Measurements from ENCODE around the gene SRP14.
"Not testable (repeated sequence)": the region's sequence is repeated elsewhere in the genome, so short reads cannot be mapped to it uniquely, and the experiment has no call there.

SRP14 gene

GRCh38 chr15:40038638-40039543, at the start of gene SRP14:
TSS of gene SRP14 (minus strand) at chr15:40039181. CDS start at chr15:40039116, 65 bp downstream.
- peak; percentile 96 for DNase-seq

DNA sequence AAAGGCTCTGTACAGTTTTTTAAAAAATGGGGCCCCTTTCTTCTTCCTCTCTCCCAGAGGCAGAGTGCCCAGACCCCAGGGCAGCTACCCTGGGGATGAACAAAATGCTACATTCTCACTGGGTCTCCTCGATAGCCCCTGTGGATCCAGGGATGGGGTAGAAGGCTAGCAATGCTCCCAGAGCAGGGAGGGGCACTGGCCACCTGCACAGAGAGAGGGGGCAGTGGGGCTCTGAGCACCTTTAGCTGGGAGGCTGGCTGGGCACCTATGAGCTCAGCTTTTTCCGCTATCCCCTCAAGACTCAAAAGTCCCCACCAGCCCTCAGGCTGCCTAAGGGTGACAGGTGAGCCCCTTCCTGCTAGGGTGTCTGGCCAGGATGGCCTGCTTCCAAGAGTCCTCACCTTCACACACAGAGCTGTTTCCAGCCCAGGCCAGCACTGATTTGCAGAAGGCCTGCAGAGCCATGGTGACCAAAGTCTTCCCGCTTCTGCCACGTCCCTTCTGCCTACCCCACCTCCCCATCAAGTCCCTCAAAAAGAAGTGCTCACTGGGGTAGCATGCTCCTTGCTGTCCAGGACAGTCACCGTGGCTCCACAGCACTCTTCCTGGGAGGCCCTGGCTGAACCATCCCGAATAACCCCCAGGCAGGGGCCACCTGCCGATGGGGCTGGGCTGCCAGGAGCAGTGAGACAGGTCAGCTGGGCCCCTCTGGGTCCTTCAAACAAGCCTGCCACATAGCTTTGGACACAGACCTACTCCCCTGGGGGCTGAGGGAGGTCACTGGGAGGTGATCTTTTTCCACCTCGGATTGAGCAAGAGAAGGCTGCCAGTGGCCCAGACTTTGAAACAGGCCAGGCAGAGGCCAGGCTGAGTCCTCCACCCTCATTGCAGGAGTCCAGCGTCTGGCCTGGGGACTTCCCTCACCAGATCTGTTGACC, 49.3 kb upstream of the SRP14 start:
- DNase-seq = no peak

DNA sequence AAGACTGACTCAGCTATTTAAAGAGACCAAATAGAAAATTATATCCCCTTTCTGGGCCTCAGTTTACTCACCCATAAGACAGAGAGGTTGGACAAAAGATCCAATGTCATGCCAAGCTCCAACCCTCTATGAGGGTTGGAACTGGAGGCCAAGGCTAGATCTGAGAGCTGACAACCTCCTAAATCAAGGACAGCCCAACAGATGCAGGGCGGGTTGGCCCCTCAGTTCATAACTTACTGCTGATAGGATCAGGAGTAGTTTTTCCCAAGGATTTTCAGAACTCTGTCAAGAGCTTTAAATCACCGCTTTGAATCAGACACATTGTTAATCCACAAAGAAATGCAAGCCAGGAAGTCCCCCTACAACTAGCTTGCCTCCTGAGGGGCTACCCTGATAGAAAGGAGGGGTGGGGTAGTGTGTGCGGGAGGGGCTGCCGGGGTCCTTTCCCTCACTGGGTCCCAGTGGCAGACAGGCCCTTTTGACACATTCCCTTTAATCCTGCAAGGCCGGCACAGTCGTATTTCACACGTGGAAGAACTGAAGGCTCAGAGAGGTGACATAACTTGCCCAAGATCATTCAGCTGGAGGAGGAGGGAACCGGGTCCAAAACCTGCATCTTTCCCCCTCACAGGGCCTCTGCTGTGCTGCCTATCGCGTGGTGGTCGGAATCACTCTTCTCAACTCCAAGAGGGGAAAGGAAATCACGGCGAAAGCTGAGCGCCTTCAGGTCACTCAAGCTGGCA, 48.3 kb upstream of the SRP14 start:
- DNase-seq = no peak

DNA sequence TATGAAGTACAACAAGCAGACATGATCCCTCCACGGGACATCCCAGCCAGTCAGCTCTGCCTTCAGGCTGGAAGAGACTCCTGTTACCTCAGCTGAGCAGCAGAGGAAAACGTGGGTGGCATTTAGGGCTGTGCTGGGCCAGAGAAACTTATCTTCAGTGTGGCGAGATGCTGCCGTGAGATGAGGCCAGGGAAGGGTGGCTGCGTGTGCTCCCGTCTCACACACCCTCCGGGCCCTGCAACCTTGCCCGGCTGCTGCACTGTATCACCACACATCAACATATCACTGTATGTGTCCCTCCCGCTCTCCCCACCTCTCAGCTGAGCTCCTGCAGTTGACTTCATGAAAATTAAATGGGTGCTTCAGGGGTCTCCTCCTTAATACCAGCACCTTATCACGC, 46.3 kb upstream of the SRP14 start:
- DNase-seq = peak; percentile 86

DNA sequence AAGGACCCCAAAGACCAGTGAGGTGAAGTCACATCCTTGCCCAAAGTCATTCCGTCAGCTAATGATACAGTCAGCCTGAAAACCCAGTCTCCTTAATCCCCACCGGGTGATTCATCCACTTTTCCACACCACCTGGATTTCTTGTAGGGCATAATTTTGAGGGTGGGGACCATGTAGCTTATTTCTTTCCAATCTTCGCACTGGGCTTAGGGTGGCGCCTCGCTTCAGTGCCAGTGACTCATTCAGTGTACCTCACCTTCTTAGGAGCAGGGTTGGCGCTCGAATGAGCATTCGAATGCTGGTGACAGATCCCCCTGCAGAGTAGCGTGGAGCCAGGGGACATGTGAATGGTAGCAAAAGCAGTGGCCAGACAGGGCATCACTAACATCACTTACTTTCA, 45.7 kb upstream of the SRP14 start:
- DNase-seq = no peak

DNA sequence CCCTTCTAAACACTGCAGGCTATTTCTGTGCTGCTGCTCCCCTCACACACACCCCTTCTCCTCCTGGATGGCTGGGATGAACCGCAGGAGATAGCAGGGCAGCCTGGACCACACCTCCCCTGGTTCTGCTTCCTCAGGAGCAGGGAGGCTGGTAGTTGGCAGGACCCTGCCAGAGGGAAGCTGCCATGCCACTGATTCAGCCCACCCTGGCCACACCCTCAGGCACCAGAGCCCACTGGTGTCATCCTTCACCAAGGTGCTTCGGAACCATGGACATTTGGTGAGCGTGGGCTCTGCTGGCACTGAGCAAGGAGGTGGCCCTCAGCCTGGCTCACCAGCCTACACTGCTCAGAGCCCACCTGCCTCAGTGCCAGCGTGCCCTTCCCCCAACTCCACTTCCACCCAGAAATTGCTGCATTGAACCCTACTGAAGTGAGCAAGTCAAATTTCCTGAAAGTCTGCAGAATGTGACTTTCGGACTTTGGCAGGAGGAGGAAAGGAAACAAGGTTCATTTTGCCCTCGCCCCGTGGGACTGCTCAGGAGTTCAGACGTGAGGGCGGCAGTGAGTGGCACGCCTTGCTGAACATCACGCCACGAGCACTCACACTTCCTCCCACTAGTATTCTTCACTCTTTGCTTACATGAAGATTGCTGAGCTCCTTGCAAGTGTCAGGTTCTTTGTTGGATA, 43.4 kb upstream of the SRP14 start:
- no peak for DNase-seq

DNA sequence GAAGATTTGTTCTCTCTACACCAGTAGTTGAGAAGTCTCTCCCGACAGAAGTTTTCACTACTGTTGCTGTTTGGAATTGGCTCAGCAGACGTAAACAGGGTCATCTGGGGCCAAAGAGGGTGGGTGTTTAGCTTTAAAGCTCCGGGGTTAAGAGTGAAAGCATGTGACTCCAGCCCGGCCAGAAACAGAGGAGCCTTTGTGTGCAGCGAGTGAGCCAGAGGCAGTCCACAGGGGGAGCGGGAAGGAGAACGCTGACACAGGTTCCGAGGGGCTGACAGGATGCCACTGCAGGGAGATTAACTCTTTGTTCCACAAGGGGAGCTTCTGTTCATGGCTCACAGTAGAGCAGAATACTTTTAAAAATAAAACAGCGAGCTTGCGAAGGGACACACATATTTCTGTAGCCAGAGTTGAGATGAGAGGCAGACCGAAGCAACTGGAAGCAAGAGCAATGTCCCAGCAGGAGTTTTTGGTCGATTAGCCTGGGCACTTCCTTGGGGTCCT, 42.8 kb upstream of the SRP14 start:
- peak; percentile 59 for DNase-seq

DNA sequence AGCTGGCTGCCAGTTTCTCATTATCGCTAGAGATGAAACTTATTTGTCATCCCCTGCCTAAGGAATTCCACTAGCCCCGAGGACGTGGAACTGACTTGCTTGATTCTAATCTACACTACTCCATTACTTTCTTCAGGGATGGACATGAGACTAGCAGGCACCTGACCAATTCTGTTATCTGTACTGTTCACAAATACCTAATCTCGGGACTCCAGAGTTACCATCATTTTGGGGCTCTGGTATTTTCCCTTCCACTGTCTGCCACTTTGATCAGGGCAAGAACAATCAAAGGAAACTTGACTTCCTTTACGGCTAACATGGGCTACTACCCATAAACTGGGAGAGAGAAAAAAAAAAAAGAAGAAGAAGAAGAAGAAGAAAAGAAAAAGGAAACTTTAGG, 41.9 kb upstream of the SRP14 start:
- DNase-seq = peak; percentile 66

DNA sequence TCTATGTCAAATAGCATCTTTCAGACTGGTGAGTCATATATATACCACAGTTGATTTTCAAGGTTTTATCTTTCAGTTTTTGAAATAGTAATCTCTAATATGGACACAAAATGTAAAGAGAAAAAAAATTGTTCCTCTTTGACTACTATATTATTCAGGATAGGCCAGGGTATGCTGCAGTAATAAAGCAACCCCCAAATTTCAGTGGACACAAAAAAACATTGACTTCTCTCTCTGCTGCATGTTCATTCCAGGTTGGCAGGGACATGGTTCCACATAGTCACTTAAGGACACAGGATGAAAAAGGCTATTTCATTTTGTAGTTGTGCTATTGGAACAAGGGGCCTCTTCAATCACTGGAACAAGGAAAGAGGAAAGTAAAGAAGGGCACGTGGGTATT, 41.1 kb upstream of the SRP14 start:
- no peak for DNase-seq

DNA sequence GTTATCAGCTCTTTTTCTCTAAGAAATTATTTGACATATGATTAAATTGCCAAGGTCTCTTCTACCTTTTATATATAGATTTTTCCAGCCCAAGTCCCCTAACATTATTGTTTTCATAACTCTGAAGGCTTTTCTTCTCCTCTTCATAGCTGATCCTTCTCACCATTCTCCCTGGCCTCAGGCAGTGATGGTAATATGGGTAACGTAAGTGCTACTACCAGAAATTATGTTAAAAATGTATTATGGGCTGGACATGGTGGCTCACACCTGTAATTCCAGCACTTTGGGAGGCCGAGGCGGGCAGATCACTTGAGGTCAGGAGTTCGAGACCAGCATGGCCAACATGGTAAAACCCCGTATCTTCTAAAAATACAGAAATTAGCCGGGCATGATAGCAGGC, 40.5 kb upstream of the SRP14 start:
- DNase-seq = no peak

DNA sequence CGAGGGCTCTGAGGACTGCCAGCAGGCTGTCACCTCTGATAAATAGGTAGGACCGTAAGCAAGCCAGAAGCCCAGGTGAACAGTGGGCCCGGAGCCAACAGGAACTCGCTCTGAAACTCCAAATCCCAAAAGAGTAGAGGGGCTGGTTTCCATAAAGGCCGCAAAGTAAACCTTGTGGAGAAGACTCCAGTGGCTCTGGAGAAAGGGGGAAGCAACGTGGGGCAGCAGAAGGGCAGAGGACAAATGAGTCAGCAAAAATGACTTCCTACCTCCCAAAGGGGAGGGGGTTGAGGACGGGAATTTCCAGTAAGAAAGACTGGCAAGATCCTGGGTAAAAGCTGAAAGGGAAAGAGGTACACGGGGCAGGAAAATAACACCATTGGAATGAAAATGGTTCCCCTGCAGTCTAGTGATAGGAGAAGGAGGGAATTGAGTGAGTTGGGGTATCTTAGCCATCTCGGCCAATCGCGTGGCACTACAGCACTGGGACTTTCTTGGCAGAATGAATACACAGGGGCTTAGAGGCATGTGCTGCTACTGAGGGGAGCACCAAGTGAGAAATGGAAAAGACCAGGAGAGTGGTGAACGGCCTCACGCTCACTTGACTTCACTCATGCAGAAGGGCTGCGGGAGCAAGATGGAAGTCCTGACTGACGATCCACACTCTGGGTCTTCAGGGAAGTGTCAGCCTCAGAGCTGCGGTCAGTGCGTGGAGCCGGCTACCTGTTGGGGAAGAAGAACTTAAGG, 36.5 kb upstream of the SRP14 start:
- DNase-seq = no peak

GRCh38 chr15:40074656-40075055, 35.7 kb upstream of the SRP14 start:
- not testable (repeated sequence) for DNase-seq

GRCh38 chr15:40073716-40074490, 34.9 kb upstream of the SRP14 start:
- DNase-seq = not testable (repeated sequence)

DNA sequence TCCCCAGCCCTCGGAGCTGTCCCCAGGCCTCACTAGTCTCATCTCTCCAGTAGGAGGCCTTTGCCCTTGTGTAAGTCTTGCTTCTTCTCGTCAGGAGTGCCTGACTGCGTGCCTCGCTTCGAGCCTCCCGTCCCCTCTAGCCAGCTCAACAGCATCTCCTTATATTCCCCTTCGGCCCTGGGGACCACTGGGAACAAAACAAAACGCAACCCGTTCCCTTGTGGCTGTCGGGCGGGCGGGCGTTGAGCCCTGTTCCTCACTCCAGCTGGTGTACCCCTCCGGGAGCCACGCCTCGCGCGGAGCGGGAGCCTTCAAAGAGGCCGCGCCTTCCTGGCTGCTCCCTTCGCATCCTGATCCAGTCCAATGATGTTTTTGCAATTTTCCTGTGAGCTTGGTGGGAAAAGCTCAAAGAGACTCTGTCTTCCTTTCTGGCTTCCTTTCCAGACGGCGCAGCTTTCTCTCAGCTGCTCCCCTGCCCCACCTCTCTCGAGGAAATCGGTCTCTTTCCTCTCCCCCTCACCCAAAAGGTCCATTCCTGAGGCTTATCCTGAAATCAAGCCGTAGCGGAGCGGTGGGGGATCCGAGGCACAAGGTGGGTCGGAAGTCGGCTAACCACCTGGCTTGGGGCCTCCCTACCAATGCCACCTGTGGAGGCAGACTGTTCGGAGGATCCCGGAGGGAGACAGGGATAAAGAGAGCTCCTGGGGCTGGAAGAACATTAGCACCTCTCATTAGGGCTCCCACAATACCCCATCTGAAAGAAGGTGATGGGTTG, 33.4 kb upstream of the SRP14 start:
- no peak for DNase-seq

GRCh38 chr15:40070608-40071218, 31.7 kb upstream of the SRP14 start:
- DNase-seq = no peak

DNA sequence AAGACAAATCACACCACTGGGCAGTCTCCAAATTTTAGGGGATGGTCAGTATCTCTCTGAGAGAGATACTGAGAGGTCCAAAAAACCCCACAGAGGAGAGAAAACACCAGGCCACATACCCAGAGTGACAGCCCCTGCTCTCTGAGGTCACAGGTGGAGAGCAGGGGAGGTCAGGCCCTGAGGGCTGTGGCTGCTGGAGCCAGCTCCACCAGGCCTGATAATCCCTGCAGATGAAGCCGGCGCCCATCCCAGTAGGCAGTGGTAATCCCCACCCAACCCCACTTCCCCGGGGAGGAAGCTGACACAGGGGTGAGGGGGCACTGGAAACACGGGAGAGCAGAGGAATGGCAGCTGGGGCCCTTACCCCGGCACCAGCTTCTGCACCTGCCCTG, 31.2 kb upstream of the SRP14 start:
- DNase-seq = no peak

- DNase-seq = peak; percentile 91
Measured at GRCh38 chr15:40069178-40070165, 30.5 kb upstream of the SRP14 start.

All from hematopoietic multipotent progenitor cell treated with erythropoietin and hydrocortisone succinate and interleukin-3 and kit ligand, for 8 days (in vitro differentiated cells).